Measurements from ENCODE around the gene FAM3B.

Gene FAM3B

GRCh38 chr21:41396558-41397075 is 80.0 kb downstream of the FAM3B start:
- DNase-seq (ENCODE audit: low read depth): no peak

GRCh38 chr21:41397471-41397891 is 80.9 kb downstream of the FAM3B start:
- no peak for DNase-seq (ENCODE audit: low read depth)

GRCh38 chr21:41398251-41398650 is 81.7 kb downstream of the FAM3B start:
- no peak for DNase-seq (ENCODE audit: low read depth)

- DNase-seq (ENCODE audit: low read depth): no peak
Measured at GRCh38 chr21:41398831-41399230, 82.2 kb downstream of the FAM3B start.

- no peak for DNase-seq (ENCODE audit: low read depth)
Measured at GRCh38 chr21:41399246-41399800, 82.7 kb downstream of the FAM3B start.

- DNase-seq (ENCODE audit: low read depth): no peak
Measured at GRCh38 chr21:41402231-41402630, 85.6 kb downstream of the FAM3B start.

- no peak for DNase-seq (ENCODE audit: low read depth)
Measured at GRCh38 chr21:41402796-41403195, 86.2 kb downstream of the FAM3B start.

GRCh38 chr21:41403331-41403730 is 86.7 kb downstream of the FAM3B start:
- DNase-seq (ENCODE audit: low read depth): no peak

GRCh38 chr21:41403966-41404365 is 87.4 kb downstream of the FAM3B start:
- no peak for DNase-seq (ENCODE audit: low read depth)

- no peak for DNase-seq (ENCODE audit: low read depth)
Measured at GRCh38 chr21:41405321-41405720, 88.7 kb downstream of the FAM3B start.

- DNase-seq (ENCODE audit: low read depth): no peak
Measured at GRCh38 chr21:41406340-41406739, 89.7 kb downstream of the FAM3B start.

Measured in T follicular helper cell (primary cell).